Measurements from ENCODE around the gene GBE1. TPM values are rescaled to one million over a fixed set of nuclear protein-coding genes. Genes with fewer than 3 reads are reported as not detected.

Gene GBE1
- polyA plus RNA-seq, 1 experiment = 60.1 TPM

GRCh38 chr3:81643721-81644120 is 117.7 kb downstream of the GBE1 start:
- TF ChIP-seq, protein P1, sequence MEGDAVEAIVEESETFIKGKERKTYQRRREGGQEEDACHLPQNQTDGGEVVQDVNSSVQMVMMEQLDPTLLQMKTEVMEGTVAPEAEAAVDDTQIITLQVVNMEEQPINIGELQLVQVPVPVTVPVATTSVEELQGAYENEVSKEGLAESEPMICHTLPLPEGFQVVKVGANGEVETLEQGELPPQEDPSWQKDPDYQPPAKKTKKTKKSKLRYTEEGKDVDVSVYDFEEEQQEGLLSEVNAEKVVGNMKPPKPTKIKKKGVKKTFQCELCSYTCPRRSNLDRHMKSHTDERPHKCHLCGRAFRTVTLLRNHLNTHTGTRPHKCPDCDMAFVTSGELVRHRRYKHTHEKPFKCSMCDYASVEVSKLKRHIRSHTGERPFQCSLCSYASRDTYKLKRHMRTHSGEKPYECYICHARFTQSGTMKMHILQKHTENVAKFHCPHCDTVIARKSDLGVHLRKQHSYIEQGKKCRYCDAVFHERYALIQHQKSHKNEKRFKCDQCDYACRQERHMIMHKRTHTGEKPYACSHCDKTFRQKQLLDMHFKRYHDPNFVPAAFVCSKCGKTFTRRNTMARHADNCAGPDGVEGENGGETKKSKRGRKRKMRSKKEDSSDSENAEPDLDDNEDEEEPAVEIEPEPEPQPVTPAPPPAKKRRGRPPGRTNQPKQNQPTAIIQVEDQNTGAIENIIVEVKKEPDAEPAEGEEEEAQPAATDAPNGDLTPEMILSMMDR (IDR thresholded peaks at IDR 0.05; ENCODE audit: low read depth, low read length) = peak; percentile 47
- Histone ChIP-seq H3K4me3 (ENCODE audit: low read depth, low read length) (no peak overlapping the region), H3K27me3 (ENCODE audit: control insufficient read depth, insufficient read depth, low read length) (no peaks in the 10 kb centered on the region), H3K9me3 (ENCODE audit: control insufficient read depth, insufficient read depth, low read length) (no peaks in the 10 kb centered on the region), H3K27ac (ENCODE audit: low read depth, low read length) (no peak overlapping the region)
- no peak for DNase-seq (ENCODE audit: low read depth, low spot score)
- POLR2A ChIA-PET = no interaction called here
- CTCF ChIA-PET = interaction anchor here (0.6 to 5.0 kb wide), 11 partner anchors 42 to 609 kb away, joined by 3 to 52 read pairs (median 4); no protein-coding TSS in a partner anchor

- Histone ChIP-seq H3K27ac (ENCODE audit: low read depth, low read length) (no peak overlapping the region), H3K9me3 (ENCODE audit: control insufficient read depth, insufficient read depth, low read length) (no peaks in the 10 kb centered on the region), H3K4me3 (ENCODE audit: low read depth, low read length) (no peak overlapping the region), H3K27me3 (ENCODE audit: control insufficient read depth, insufficient read depth, low read length) (no peaks in the 10 kb centered on the region)
- CTCF ChIA-PET = no interaction called here
- TF ChIP-seq, protein P1 (IDR thresholded peaks at IDR 0.05; ENCODE audit: low read depth, low read length) = no peak
- DNase-seq (ENCODE audit: low read depth, low spot score) = no peak
- POLR2A ChIA-PET = no interaction called here
Measured at GRCh38 chr3:81638480-81638879, 123.0 kb downstream of the GBE1 start.

DNA sequence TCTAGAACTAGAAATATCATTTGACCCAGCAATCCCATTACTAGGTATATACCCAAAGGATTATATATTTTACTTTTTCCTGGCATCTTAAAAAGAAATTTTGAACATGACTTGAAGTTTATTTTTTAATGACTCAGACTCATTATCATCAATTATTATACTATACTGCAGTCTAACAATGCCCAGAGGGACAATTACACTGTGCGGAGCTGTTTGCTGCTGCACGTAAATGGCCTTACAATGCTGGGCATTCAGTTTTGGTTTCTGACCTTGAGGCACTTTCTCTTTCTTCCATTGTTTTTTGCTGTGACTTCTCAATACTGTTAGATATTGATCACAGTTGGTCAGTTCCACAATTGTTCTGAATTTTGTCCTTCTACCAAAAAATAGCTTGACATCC is 128.8 kb downstream of the GBE1 start:
- DNase-seq (ENCODE audit: low read depth, low spot score) = no peak
- CTCF ChIA-PET = no interaction called here
- Histone ChIP-seq H3K27ac (ENCODE audit: low read depth, low read length) (no peak overlapping the region), H3K27me3 (ENCODE audit: control insufficient read depth, insufficient read depth, low read length) (no peaks in the 10 kb centered on the region), H3K4me3 (ENCODE audit: low read depth, low read length) (no peak overlapping the region), H3K9me3 (ENCODE audit: control insufficient read depth, insufficient read depth, low read length) (no peaks in the 10 kb centered on the region)
- TF ChIP-seq, protein P1 (IDR thresholded peaks at IDR 0.05; ENCODE audit: low read depth, low read length) = no peak
- POLR2A ChIA-PET = no interaction called here

DNA sequence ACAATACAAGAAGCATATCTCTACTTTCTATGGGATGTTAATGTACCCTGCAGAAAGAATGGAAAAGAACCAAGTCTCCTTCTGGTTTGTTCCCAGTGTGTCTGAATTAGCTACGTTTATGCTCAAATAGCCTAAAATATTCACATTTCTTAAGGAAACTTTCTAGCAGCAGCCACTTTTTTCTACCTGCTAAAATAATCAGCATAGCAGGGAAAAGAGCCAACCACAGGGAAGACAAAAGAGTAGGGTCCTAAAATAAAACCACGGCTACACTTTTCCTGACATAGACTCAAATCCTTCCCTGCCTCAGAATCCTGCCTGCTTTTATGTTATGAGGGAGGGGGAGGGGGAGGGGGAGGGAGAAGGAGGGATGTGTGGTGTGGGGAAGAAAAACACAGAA is 136.7 kb downstream of the GBE1 start:
- ChIA-PET CTCF (interaction anchor here (2.2 kb wide), 1 partner anchor 42 kb away, joined by 6 read pairs; no protein-coding TSS in a partner anchor), POLR2A (no interaction called here)
- no peak for DNase-seq (ENCODE audit: low read depth, low spot score)

DNA sequence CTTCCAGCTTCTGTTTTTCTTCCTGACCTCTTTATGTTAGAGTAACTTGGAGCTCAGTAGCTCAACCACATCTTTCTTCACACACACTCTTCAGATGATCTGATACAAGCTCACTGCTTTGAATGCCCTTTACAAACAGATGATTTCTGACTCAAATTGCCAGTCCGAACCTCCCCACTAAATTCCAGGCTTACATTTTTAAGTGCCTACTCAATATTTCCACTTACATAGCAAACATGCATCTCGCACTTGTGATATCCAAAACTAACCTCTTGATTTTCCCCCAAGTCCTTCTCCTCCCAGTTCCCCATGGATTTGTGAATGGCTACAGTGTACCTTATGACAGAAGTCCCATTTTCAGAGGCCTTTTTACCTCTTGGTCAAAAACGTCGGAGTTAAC is 139.1 kb downstream of the GBE1 start:
- Histone ChIP-seq H3K4me3 (ENCODE audit: low read depth, low read length) (no peak overlapping the region), H3K27me3 (ENCODE audit: control insufficient read depth, insufficient read depth, low read length) (no peaks in the 10 kb centered on the region), H3K27ac (ENCODE audit: low read depth, low read length) (no peak overlapping the region), H3K9me3 (ENCODE audit: control insufficient read depth, insufficient read depth, low read length) (no peaks in the 10 kb centered on the region)
- TF ChIP-seq, protein P1 (IDR thresholded peaks at IDR 0.05; ENCODE audit: low read depth, low read length) = no peak
- no peak for DNase-seq (ENCODE audit: low read depth, low spot score)
- ChIA-PET CTCF (interaction anchor here (1.3 kb wide), 2 partner anchors 45 to 287 kb away, joined by 3 to 4 read pairs; no protein-coding TSS in a partner anchor), POLR2A (no interaction called here)

More for the DNA sequence above, 136.7 kb downstream of the GBE1 start:
- no peak overlapping the region for H3K27ac ChIP-seq (ENCODE audit: low read depth, low read length)
- H3K9me3 ChIP-seq (ENCODE audit: control insufficient read depth, insufficient read depth, low read length) = no peaks in the 10 kb centered on the region
- no peaks in the 10 kb centered on the region for H3K27me3 ChIP-seq (ENCODE audit: control insufficient read depth, insufficient read depth, low read length)
- H3K4me3 ChIP-seq (ENCODE audit: low read depth, low read length) = no peak overlapping the region
- TF ChIP-seq, protein P1 (IDR thresholded peaks at IDR 0.05; ENCODE audit: low read depth, low read length) = no peak
